Kidney (tissue), 14 donors: Measurements from ENCODE around the gene EPAS1. TPM values are rescaled to one million over a fixed set of nuclear protein-coding genes. Genes with fewer than 3 reads are reported as not detected.
A peak's percentile ranks its signal among the peaks of the same experiment; 100 is the strongest.

Experiments
- DNase-seq, 5 donors: peaks; one replicate each; pipeline ENCODE4 v3.0.0-alpha.2; 2013 to 2020
- FAIRE-seq: peaks from 2 replicates; lab custom pipeline; 2012; peaks lifted over from hg19 to GRCh38; lab: Jason Lieb, UNC
- H3K27ac ChIP-seq, 2 donors: one replicate each; pipeline ENCODE4 v1.7.0; 2013; ENCODE audit warnings: low read depth in 2 of 2, low read length in 2 of 2, inconsistent platforms in 1 of 2
- H3K27me3 ChIP-seq: one replicate; pipeline ENCODE4 v1.7.1; 2013; ENCODE audit warnings: low read length, inconsistent platforms; ENCODE audit not compliant: control insufficient read depth, insufficient read depth
- H3K36me3 ChIP-seq, 3 donors: one replicate each; pipeline versions ENCODE4 v1.7.0 to v1.7.1; 2013; ENCODE audit warnings: low read length in 3 of 3, control low read depth in 1 of 3, inconsistent platforms in 1 of 3; ENCODE audit not compliant: insufficient read depth in 3 of 3, control insufficient read depth in 2 of 3
- H3K4me1 ChIP-seq, 3 donors: one replicate each; pipeline versions ENCODE4 v1.7.0 to v1.7.1; 2013; ENCODE audit warnings: low read length in 3 of 3, inconsistent platforms in 1 of 3, low read depth in 1 of 3; ENCODE audit not compliant: control insufficient read depth in 2 of 3, insufficient read depth in 2 of 3
- H3K4me3 ChIP-seq, 3 donors: one replicate each; pipeline versions ENCODE4 v1.7.0 to v1.8.1; 2013; ENCODE audit warnings: low read length in 3 of 3, control low read depth in 1 of 3, inconsistent platforms in 1 of 3
- H3K9ac ChIP-seq, 3 donors: one replicate each; pipeline versions ENCODE4 v1.7.0 to v1.7.1; 2013; ENCODE audit warnings: low read length in 3 of 3, control low read depth in 1 of 3, inconsistent platforms in 1 of 3
- H3K9me3 ChIP-seq, 3 donors: one replicate each; pipeline versions ENCODE4 v1.7.0 to v1.7.1; 2013; ENCODE audit warnings: low read length in 3 of 3, control low read depth in 1 of 3, inconsistent platforms in 1 of 3; ENCODE audit not compliant: control insufficient read depth in 2 of 3, insufficient read depth in 1 of 3
- CTCF ChIP-seq: IDR thresholded peaks from 3 replicates; pipeline ENCODE4 v1.5.1; 2012; ENCODE audit warnings: mild to moderate bottlenecking, moderate library complexity, borderline replicate concordance; ENCODE audit not compliant: insufficient read depth; ENCODE audit errors: extremely low read depth
- intact Hi-C: fragments of 100-400 bp; cut with DNase I; formaldehyde crosslinking; loops from one replicate; pipeline ENCODE4 v1.11.1; 2022
- polyA plus RNA-seq: library from polyadenylated mRNA; stranded (reverse); fragments of 350-450 nt; fragmentation: Illumina TruSeq; extraction: RNeasy Lipid Tissue Mini Kit (QIAGEN cat#74804); gene quantifications from one replicate; pipeline ENCODE4 v1.2.3, GENCODE V29; 2014; ENCODE audit warnings: low read depth, low replicate concordance; ENCODE audit not compliant: insufficient read depth
- total RNA-seq: library from RNA; stranded (reverse); fragmentation: NEBNext Ultra II Directional; extraction: Animal tissue kit (Norgen Biotek cat#: 25700); gene quantifications from one replicate; pipeline ENCODE4 v1.2.1, GENCODE V29; 2021
- donor health status: control.
- donor health status: control.
- donor health status: control.
- donor health status: control.
- donor health status: control.
- donor health status: DM: yes; HTN: yes; CAD: no.
- donor health status: Normal renal cell carcinoma (clear cell type).

EPAS1 gene
- total and polyA plus RNA-seq, 2 donors from 2014 or later, result 142 to 398 TPM

- Histone ChIP-seq H3K4me3 (peak overlapping the region in 1 of 3 donors; percentile 13), H3K27ac (peak overlapping the region; percentile 33 to 69), H3K4me1 (peaks cover 3 to 84% (median 78%) of the 10 kb centered on the region in 3 donors)
Measured at GRCh38 chr2:46331109-46331766, 34.0 kb downstream of the EPAS1 start.

GRCh38 chr2:46332686-46333281 lies 35.6 kb downstream of the EPAS1 start:
- no peak for FAIRE-seq
- Histone ChIP-seq H3K27me3 (no peaks in the 10 kb centered on the region), H3K9me3 (no peaks in the 10 kb centered on the region), H3K36me3 (no peaks in the 10 kb centered on the region), H3K4me3 (no peak overlapping the region), H3K4me1 (peaks cover 3 to 79% (median 77%) of the 10 kb centered on the region in 3 donors), H3K27ac (peak overlapping the region; percentile 69 to 85), H3K9ac (no peak overlapping the region)
- TF ChIP-seq CTCF, result no peak
- no peak for DNase-seq
- intact Hi-C loops, result no loop called here

More at GRCh38 chr2:46331109-46331766, 34.0 kb downstream of the EPAS1 start:
- no peak for TF ChIP-seq CTCF
- no peaks in the 10 kb centered on the region for H3K27me3 ChIP-seq
- no peaks in the 10 kb centered on the region for H3K9me3 ChIP-seq
- no peak for FAIRE-seq
- H3K36me3 ChIP-seq, result no peaks in the 10 kb centered on the region
- peak overlapping the region in 1 of 3 donors; percentile 49 for H3K9ac ChIP-seq
- no peak for DNase-seq
- intact Hi-C loops, result no loop called here

- Histone ChIP-seq H3K4me3 (peak overlapping the region in 1 of 3 donors; percentile 53), H3K27ac (peak overlapping the region; percentile 75 to 85), H3K27me3 (no peaks in the 10 kb centered on the region), H3K9me3 (no peaks in the 10 kb centered on the region), H3K4me1 (peaks cover 3 to 81% (median 80%) of the 10 kb centered on the region in 3 donors), H3K9ac (peak overlapping the region in 1 of 3 donors; percentile 62), H3K36me3 (no peaks in the 10 kb centered on the region)
- FAIRE-seq (no peak), DNase-seq (no peak)
- intact Hi-C loops, result no loop called here
- peak; percentile 16 for TF ChIP-seq CTCF
Measured at GRCh38 chr2:46333912-46334311, 36.7 kb downstream of the EPAS1 start.
